Activated CD4-positive, alpha-beta T cell treated with anti-CD3 and anti-CD28 coated beads, Interleukin-2, amount 50 U/mL, for 4 hours (primary cell): ENCODE data around the gene CYSLTR2.

Experiments used
- DNase-seq, 2 experiments: peaks; one replicate each; pipeline ENCODE4 v3.0.0-alpha.2; 2020

The CYSLTR2 gene

DNA sequence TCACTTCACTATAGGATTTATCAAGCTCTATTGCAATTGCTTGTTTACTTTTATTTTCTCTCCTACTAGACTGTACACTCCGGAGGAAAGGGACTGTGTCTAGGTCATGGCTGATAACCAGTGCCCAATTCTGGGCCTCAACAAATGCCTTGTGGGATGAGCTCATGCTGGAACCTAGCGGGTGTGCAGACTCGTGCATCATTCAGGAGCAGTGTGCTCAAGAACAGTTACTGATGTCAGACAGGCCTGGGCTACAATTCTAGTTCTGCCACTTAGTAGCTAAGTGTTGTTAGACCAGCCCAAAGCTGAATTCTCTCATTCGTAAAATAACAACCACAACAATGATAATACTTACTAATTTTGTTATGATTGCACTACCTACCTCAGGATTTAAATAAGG, 95.4 kb downstream of the CYSLTR2 start:
- no peak for DNase-seq

DNA sequence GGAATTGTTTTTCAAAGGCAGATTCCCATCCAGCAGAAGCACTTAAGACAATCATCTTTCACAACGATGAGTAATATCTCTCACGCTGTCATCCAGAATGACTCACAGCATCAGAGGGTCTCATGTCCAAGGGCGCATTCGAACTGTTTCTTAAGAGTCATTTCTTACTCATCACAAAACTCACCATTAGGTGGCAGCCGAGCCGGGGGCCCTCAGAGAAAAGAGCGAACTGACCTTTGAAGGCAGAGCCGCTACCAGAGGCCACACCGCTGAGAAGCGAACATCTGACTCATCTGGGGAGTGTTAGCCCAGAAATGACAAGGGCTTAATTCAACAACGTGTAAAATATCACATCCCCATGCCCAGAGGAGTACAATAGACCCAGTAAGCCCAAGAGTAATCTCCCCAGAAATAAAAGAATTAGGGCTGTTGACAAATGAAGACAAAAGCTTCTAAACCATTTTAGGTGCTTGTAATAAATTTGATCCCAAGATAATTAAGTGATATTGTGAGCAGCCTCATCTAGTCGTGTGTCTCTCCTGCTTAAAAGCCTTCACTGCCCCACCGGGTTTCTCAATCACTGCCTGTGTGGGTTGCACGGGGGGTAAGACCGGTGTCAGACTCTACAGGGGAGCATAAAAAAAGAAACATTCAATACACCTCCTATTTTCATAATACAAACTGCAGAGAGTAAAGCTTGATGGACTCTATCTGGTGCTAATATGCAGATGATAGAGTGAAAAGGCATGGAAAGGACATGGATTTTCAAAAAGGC, 96.2 kb downstream of the CYSLTR2 start:
- DNase-seq, result peak; percentile 60 to 70

DNA sequence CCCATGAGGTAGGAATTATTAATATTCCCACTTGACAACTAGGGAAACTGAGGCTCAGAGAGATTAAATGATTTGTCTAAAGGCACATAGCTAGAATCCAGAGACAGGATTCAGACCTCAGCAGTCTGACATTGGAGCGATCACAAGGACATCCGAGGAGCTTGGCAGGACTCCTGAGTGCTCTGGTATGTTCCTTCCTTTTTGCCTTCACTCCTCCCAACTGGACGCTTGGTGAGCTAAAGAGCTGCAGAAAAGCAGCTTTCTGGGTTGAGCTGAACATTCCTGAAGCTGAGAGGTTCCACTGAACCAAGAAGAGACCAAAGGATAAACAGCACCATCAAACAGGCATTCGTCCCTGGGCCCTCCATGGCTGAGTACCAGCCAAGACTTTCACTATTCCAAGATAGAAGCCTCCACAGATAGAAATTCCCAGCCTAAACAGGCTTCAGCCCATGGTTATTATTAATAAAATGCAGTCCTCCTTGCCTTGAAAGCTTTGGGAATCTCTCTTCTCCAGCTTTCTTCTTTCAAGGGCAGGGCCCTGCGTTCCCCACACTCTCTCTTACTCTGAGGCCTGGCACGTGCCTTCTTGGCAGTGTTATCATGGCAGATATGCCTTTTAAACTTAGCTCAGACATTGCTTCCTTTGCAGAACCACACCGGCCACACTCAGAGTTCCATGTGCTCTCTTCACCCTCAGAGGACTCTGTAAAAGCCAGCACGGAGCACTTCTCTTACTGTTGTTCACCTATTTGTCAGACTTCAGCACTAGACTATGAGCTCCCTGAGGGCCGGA, 97.1 kb downstream of the CYSLTR2 start:
- DNase-seq, result no peak

DNA sequence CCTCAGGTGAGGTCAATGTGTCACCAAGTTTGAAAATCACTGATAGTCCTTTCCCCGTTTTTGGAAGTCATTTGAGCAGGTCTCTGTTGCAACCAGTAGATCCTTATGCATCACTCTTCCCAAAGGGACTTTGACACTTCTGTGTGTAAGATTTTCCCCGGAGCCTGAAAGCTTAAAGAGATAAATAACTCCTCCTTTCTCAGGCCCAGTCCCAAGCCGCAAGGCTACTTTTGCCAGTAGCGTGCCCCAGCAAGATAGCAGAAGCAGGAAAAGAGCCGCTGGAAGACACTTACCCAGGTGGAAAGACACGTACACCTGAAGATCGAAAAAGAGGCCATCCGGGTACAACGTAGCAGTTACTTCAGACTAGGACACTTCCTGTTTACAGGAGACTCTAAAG, 106.9 kb downstream of the CYSLTR2 start:
- no peak for DNase-seq
